Endothelial cell of umbilical vein (primary cell): ENCODE data around the gene ETF1. TPM values are rescaled to one million over a fixed set of nuclear protein-coding genes. Genes with fewer than 3 reads are reported as not detected.

Experiments used
- BruUV-seq: library from RNA; stranded (reverse); fragments of 400-500 nt; replicated peaks from 2 replicates; lab custom pipeline; 2021; lab: Mats Ljungman, UMichigan
- CTCF ChIA-PET: fragments of 300-600, 350-600 bp; sonication (Branson Sonifier 250); formaldehyde crosslinking; loops from one replicate; lab custom pipeline; 2021; ENCODE audit warnings: antibody characterized with exemption, inconsistent platforms; lab: Charles Lee
- POLR2A ChIA-PET: fragments of 300-600, 350-600 bp; sonication (Branson Sonifier 250); formaldehyde crosslinking; loops from one replicate; lab custom pipeline; 2021; ENCODE audit warnings: antibody characterized with exemption, inconsistent platforms; lab: Charles Lee
- DNase-seq: peaks from one replicate; pipeline ENCODE4 v3.0.0-alpha.2; 2011; ENCODE audit warnings: low read depth, low spot score
- FAIRE-seq: peaks from 2 replicates; lab custom pipeline; 2011; peaks lifted over from hg19 to GRCh38; lab: Jason Lieb, UNC
- H2AFZ ChIP-seq: 2 replicates; pipeline ENCODE4 v1.6.0; 2012; ENCODE audit warnings: low read depth, low read length, control low read depth, inconsistent platforms
- H3K27ac ChIP-seq: 2 replicates; pipeline ENCODE4 v1.5.1; 2011; ENCODE audit warnings: low read depth, mild to moderate bottlenecking, control low read depth, low read length, moderate library complexity; ENCODE audit not compliant: insufficient read depth
- H3K27me3 ChIP-seq, 2 experiments: 2 replicates each; pipeline versions ENCODE4 v1.6.0 to v1.6.1; 2011; ENCODE audit warnings: low read length in 2 of 2, mixed read lengths in 1 of 2; ENCODE audit not compliant: control insufficient read depth in 2 of 2, insufficient read depth in 2 of 2
- H3K36me3 ChIP-seq, 2 experiments: 2 replicates in 1 of 2; 3 replicates in 1 of 2; pipeline ENCODE4 v1.5.1; 2011; ENCODE audit warnings: low read length in 2 of 2, mild to moderate bottlenecking in 1 of 2, moderate library complexity in 1 of 2; ENCODE audit not compliant: control insufficient read depth in 2 of 2, insufficient read depth in 2 of 2; ENCODE audit errors: extremely low read depth in 1 of 2
- H3K4me1 ChIP-seq: 3 replicates; pipeline ENCODE4 v1.5.1; 2011; ENCODE audit warnings: mild to moderate bottlenecking, low read length; ENCODE audit not compliant: control insufficient read depth, insufficient read depth; ENCODE audit errors: extremely low read depth
- H3K4me2 ChIP-seq: 2 replicates; pipeline ENCODE4 v1.6.1; 2011; ENCODE audit warnings: low read length, control low read depth, mixed read lengths; ENCODE audit not compliant: insufficient read depth
- H3K4me3 ChIP-seq, 3 experiments: fragments of 200-600 bp in 1 of 3; sonication (generic), shearing (Covaris generic) in 1 of 3; replicated peaks in 1 of 3; 2 replicates each; pipeline ENCODE4 v1.5.1; 2011 to 2016; ENCODE audit warnings: control low read depth in 3 of 3, low read length in 3 of 3, mild to moderate bottlenecking in 2 of 3, inconsistent platforms in 1 of 3, low read depth in 1 of 3, moderate library complexity in 1 of 3; ENCODE audit not compliant: insufficient read depth in 1 of 3
- H3K79me2 ChIP-seq: 2 replicates; pipeline ENCODE4 v1.6.0; 2012; ENCODE audit warnings: low read length, inconsistent platforms; ENCODE audit not compliant: control insufficient read depth, insufficient read depth
- H3K9ac ChIP-seq: replicated peaks from 2 replicates; pipeline ENCODE3; 2011; ENCODE audit warnings: low read length, control low read depth; ENCODE audit not compliant: insufficient read depth; ENCODE audit errors: extremely low read depth
- H3K9me1 ChIP-seq: replicated peaks from 3 replicates; pipeline ENCODE4 v1.6.0; 2011; ENCODE audit warnings: mild to moderate bottlenecking, low read length; ENCODE audit not compliant: control insufficient read depth, insufficient read depth; ENCODE audit errors: extremely low read depth
- H3K9me3 ChIP-seq: replicated peaks from 2 replicates; pipeline ENCODE4 v1.5.1; 2012; ENCODE audit warnings: low read length, inconsistent platforms; ENCODE audit not compliant: control insufficient read depth, insufficient read depth
- H4K20me1 ChIP-seq: replicated peaks from 2 replicates; pipeline ENCODE3; 2011; ENCODE audit warnings: mild to moderate bottlenecking, low read length; ENCODE audit not compliant: control insufficient read depth, insufficient read depth; ENCODE audit errors: extremely low read depth
- CTCF ChIP-seq, 2 donors: IDR thresholded peaks; 1 replicate in 1 of 2; 2 replicates in 1 of 2; pipeline ENCODE4 v1.5.1; 2011; ENCODE audit warnings: low read length in 2 of 2, mild to moderate bottlenecking in 2 of 2, moderate library complexity in 2 of 2, control low read depth in 1 of 2, inconsistent platforms in 1 of 2, low read depth in 1 of 2; ENCODE audit not compliant: insufficient read depth in 1 of 2; ENCODE audit errors: extremely low read depth in 1 of 2
- EZH2 ChIP-seq: IDR thresholded peaks from 2 replicates; pipeline ENCODE4 v1.6.1; 2012; ENCODE audit warnings: borderline replicate concordance, low read depth, mild to moderate bottlenecking, moderate library complexity, low read length, inconsistent platforms; ENCODE audit not compliant: severe bottlenecking
- FOS ChIP-seq: IDR thresholded peaks from 2 replicates; pipeline ENCODE4 v1.6.1; 2011; ENCODE audit warnings: mild to moderate bottlenecking, low read length, moderate library complexity, borderline replicate concordance; ENCODE audit not compliant: insufficient read depth
- GATA2 ChIP-seq: IDR thresholded peaks from 2 replicates; pipeline ENCODE4 v1.7.0; 2011; ENCODE audit warnings: low read depth, mild to moderate bottlenecking, moderate library complexity, mixed read lengths, low read length; ENCODE audit not compliant: insufficient read length, insufficient read depth
- JUN ChIP-seq: IDR thresholded peaks from 2 replicates; pipeline ENCODE4 v1.6.1; 2011; ENCODE audit warnings: borderline replicate concordance, low read depth; ENCODE audit not compliant: insufficient read length, insufficient read depth
- MAX ChIP-seq: IDR thresholded peaks from 2 replicates; pipeline ENCODE4 v1.6.1; 2011; ENCODE audit not compliant: insufficient read depth, insufficient read length
- MYC ChIP-seq: IDR thresholded peaks from one replicate; pipeline ENCODE4 v1.6.1; 2011; ENCODE audit warnings: mild to moderate bottlenecking, low read depth, low read length
- POLR2A ChIP-seq: IDR thresholded peaks from 2 replicates; pipeline ENCODE4 v1.6.1; 2012; ENCODE audit warnings: low read depth, mild to moderate bottlenecking, control low read depth, low read length
- POLR2AphosphoS5 ChIP-seq: IDR thresholded peaks from 2 replicates; pipeline ENCODE4 v1.6.1; 2012; ENCODE audit warnings: low read depth, mild to moderate bottlenecking, control low read depth, low read length, moderate library complexity; ENCODE audit not compliant: insufficient read depth
- dilution Hi-C: fragments of 300-500 bp; cut with MboI; formaldehyde crosslinking; loops from one replicate; pipeline ENCODE4 v1.15.0; 2019; ENCODE audit warnings: low sequenced_read_pairs; ENCODE audit not compliant: extremely low pct_ligation_motif_present
- intact Hi-C: fragments of 100-400 bp; cut with micrococcal nuclease; formaldehyde crosslinking; loops from one replicate; pipeline ENCODE4 v1.10.0; 2022
- polyA plus RNA-seq, 4 experiments: library from polyadenylated mRNA; depleted of rRNA in 3 of 4; stranded (reverse) in 3 of 4; unstranded in 1 of 4; fragments of >200 nt; gene quantifications; 2 replicates each; pipeline versions ENCODE4 v1.2.1 to v1.2.3, GENCODE V29; 2011 to 2012; ENCODE audit warnings: missing spikeins in 1 of 4
- total RNA-seq: library from RNA; stranded (reverse); gene quantifications from 2 replicates; pipeline ENCODE4 v1.2.3, GENCODE V29; 2021

ETF1 gene
- total and polyA plus RNA-seq, 2 donors (not counting 3 experiments of a cell fraction or from before 2014, with no cell fraction given): 32.9 to 114 TPM

GRCh38 chr5:138570871-138571270 is 27.8 kb upstream of the ETF1 start:
- H3K9me3 ChIP-seq: no peaks in the 10 kb centered on the region
- no peak overlapping the region for H3K27ac ChIP-seq
- H3K27me3 ChIP-seq: no peaks in the 10 kb centered on the region
- intact Hi-C loops (no loop called here), dilution Hi-C loops (no loop called here)
- ChIA-PET POLR2A (no interaction called here), CTCF (no interaction called here)
- H3K9me1 ChIP-seq: no peaks in the 10 kb centered on the region
- peaks cover 61% of the 10 kb centered on the region for H3K79me2 ChIP-seq
- DNase-seq (no peak), FAIRE-seq (no peak)
- no TSS peak for BruUV-seq
- peaks cover 34 to 41% of the 10 kb centered on the region in 2 experiments for H3K36me3 ChIP-seq
- no peak overlapping the region for H2AFZ ChIP-seq
- no peak for TF ChIP-seq MYC
- no peak for TF ChIP-seq JUN
- no peak for TF ChIP-seq EZH2
- TF ChIP-seq POLR2A: no peak
- TF ChIP-seq MAX: no peak
- no peak for TF ChIP-seq CTCF (IDR thresholded peaks at IDR 0.05; ENCODE audit: extremely low read depth in 1 of 2, insufficient read depth in 1 of 2, low read depth in 1 of 2, low read length in 2 of 2)
- no peak for TF ChIP-seq POLR2AphosphoS5
- no peak for TF ChIP-seq GATA2
- TF ChIP-seq FOS: no peak
- no peak overlapping the region for H3K4me3 ChIP-seq
- H3K9ac ChIP-seq: no peak overlapping the region
- no peaks in the 10 kb centered on the region for H4K20me1 ChIP-seq
- H3K4me1 ChIP-seq: peaks cover 10% of the 10 kb centered on the region
- H3K4me2 ChIP-seq: no peak overlapping the region
